GM18873 (cell line): ENCODE data around the gene SNX8.

ENCODE experiments used
- ATAC-seq: cut with Tn5 transposase; IDR thresholded peaks from one replicate; pipeline ENCODE4 v1.9.1; 2021; ENCODE audit warnings: mild to moderate bottlenecking, moderate library complexity, moderate number of reproducible peaks; ENCODE audit not compliant: unreplicated experiment, low FRiP score

SNX8 gene

DNA sequence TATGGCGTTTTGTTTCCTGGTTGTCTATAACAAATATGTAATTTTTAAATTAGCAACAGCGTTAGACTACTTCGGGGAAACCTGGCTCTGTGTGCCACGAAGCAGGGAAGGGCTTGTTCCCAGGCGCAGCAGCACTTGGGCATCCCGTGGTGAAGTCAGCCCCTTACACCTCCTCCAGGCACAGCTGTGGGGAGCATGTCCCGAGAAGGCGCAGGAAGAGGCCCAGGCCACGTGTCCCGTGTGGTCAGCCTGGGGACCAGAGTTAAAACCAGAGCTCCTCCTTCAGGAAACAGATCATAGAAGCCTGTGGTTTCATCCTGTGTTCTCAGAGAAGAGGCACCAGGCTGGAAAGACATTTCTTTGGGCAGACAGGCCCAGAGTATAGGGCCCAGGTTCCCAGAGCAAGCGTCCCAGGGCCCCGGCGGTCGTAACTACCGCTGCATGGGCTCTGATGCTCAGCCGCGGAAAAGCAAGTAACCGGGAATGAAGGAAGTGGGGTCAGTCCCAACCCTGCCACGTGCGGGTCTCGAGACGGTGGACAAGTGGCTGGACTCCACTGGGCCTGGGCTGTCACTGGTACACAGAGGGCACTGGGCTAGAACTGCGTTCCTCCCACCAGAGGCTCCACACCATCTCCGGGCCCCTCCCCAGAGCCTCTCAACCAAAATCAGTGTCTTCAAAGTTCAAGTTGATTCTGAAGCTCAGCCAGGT, 65.1 kb downstream of the SNX8 start:
- ATAC-seq, result no peak

DNA sequence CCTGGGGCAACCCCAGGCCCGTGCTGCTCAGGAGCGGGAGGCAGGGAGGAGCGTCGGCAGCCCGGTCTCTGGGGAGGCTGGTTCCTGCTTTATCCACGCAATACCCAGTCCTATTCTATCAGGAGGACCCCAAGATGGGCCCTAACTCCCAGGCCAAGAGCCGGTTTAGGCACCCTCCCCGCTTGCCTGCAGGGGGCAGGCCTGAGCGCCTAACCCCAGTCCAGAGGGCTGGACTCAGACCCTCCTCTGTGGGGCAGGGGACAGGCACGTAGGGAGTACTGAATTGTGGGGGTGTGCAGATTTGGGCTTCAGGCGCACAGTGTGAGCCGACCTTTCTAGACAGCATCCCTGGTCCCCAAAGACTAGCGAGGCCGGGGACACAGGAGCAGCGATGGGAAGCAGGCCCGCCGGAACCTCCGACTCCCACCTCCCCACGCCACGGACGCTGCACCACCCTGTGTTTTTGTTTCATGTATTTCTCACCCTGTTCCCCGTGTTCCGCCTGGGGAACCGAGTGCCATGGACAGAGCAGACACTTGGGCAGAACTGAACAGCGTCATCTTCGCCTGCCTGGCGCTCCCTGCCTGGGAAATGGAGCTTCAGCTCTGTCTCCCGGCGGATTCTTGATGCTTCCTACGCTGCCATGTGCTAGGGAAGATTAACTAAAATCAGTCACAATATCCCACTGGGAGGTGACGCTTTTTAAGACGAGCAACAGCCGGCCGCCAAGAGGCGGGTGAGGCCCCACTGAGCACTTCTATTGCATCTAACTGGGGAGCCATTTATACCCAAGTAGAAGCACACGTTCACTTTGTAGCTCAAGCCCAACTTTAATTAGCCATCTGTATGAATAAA, 66.9 kb downstream of the SNX8 start:
- ATAC-seq, result no peak

- ATAC-seq, result no peak
Measured at GRCh38 chr7:2245883-2246675, 68.2 kb downstream of the SNX8 start.

DNA sequence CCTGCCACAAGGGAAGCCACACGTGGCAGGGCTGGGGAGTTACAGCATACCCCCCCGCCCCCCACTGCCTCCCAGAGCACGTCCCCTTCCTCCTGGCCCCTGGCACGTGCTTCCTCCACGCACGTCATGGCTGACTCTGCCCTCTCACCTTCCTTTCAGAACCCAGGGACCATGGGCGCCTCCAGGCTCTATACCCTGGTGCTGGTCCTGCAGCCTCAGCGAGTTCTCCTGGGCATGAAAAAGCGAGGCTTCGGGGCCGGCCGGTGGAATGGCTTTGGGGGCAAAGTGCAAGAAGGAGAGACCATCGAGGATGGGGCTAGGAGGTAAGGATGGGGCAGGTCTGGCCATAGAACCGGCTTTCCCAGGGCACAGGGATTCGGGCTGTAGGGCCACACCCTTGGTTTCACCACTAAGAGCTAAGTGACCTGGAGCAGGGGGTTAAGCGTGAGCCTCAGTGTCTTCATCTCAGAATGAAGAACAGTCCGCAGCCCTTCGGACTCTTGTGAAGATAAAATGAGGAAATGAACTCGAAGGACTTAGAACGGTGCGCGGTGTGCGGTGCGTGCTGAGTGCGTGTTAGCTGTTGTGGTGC, 69.7 kb downstream of the SNX8 start:
- no peak for ATAC-seq

DNA sequence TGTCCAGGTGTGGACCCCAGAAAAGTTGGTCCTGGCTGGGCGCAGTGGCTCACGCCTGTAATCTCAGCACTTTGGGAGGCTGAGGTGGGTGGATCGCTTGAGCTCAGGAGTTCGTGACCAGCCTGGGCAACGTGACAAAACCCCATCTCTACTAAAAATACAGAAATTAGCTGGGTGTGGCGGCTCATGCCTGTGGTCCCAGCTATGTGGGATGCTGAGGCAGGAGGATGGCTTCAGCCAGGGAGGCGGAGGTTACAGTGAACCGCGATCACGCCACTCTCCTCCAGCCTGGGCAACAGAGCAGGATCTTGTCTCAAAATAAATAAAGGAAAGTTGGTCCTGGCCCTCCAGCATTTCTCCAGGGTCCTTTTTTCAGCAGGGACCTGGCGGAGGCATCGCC, 70.8 kb downstream of the SNX8 start:
- ATAC-seq, result no peak

DNA sequence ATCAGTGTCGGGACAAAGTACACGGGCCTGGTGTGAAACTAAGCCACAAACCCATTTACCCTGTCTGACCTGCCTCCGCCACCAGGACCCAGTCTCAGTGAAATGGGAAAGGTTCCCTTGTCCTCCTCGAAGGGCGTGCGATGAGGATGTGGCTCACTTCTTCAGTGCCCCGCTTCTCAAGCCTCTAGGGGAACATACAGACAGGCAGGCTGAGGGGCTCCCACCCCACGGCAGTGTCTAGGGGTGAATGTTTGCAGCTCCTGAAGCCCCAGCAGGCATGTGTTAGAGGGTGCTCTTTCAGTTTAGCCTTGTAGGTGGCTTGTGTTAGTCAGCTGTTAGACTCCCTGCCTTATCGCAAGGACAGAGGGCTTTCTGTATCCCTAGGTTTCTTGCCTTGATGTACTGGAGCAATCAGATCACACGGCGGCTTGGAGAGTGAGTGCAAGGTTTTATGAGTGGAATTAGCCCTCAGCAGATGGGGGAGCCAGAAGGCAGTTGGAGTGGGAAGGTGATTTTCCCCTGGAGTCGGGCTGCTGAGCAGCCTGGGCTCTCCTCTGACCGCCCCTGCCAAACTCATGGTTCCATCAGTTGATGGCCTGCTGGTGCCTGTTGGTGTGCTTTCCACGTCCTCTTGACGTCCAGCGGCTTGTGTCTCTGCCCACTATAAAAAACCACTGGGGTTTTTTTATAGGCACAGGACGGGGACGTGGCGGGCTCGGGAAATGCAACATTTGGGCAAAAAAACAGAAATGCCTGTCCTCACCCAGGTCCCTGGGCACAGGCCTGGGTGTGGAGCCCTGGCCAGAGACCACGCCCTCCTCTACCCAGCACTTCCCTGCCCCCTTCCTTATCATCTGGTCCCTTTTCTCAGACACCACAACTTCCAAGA, 71.5 kb downstream of the SNX8 start:
- peak; percentile 14 for ATAC-seq

DNA sequence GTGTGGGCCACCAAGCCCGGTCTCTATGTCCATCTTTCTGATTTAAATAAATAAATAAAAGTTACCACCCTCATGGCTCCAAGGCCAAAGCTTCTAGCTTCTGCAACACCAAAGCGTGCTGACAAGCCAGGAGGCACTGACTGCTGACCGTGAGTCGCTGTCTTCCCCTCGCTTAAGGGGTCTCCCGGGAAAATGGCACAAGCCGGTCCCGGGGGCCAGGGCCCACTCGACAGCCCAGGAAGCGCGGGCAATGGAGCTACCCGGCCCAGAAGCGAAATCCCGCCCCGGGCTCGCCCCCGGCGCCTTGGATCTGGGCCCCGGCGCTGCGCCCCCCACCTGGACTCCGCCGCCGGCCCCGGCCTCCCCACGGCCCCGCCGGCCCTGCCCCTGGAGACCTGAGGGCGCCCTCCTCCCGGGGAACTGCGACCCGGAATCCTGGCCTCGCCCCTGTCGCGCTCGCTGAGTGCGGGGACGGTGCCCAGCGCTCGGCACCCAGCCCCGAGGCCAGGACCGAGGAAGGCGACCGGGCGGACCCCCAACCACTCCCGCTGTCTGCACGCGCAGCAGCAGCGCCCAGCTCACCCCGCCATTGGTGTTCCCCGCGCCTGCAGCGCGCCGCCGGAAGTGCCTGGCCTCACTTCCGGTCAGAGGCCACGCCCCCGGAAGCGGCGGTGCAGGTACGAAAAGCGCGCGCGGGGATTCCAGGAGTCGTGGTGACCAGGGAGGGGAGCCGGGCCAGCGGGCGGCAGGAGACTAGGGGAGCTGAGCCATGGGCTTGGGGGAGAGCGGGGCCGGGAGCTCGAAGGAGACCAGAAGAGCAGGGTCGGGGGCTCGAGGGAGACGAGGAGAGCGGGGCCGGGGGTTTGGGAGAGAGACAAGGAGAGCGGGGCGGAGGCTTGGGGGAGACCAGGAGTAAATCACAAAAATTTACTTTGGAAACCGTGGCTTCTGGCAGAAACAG, 72.4 kb downstream of the SNX8 start, which contains the start of the genes MRM2 and NUDT1:
Gene MRM2, minus strand, starts transcription at position 626 of the 961 bp plus-strand sequence. Its CDS starts 36 bp downstream, at position 590.
Gene NUDT1, plus strand, starts transcription at position 647 of the 961 bp plus-strand sequence. CDS start 2,349 bp downstream, outside the sequence.
- peak; percentile 47 for ATAC-seq

GRCh38 chr7:2239242-2239641, 75.0 kb downstream of the SNX8 start:
- ATAC-seq, result no peak

DNA sequence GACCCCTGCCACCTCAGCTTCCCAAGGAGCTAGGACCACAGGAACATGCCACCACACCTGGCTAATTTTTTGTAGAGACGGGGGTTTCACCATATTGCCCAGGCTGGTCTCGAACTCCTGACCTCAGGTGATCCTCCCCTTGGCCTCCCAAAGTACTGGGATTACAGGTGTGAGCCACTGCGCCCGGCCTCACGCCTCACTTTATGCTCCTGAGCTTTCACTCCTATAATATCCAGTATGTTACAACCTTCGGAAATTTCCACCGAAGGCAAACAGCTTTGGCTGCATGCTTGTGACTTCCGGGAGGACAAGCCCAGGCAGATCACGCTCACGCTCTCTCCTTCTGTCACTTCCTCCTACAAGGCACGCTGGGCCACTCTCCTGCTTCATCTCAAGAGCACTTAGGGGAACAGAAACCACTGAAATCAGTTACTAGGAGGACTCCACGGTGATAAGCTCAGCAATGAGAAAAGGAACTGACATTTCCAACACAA, 77.1 kb downstream of the SNX8 start:
- peak; percentile 60 for ATAC-seq

GRCh38 chr7:2233926-2234325, 80.3 kb downstream of the SNX8 start:
- no peak for ATAC-seq

- ATAC-seq, result peak; percentile 58
Measured at GRCh38 chr7:2232766-2233520, 81.3 kb downstream of the SNX8 start, which contains the start of gene MAD1L1. MAD1L1 (minus strand) TSS chr7:2232945; CDS start chr7:2230133, 2,812 bp downstream.

GRCh38 chr7:2231992-2232765, 82.1 kb downstream of the SNX8 start:
- ATAC-seq, result peak; percentile 12

DNA sequence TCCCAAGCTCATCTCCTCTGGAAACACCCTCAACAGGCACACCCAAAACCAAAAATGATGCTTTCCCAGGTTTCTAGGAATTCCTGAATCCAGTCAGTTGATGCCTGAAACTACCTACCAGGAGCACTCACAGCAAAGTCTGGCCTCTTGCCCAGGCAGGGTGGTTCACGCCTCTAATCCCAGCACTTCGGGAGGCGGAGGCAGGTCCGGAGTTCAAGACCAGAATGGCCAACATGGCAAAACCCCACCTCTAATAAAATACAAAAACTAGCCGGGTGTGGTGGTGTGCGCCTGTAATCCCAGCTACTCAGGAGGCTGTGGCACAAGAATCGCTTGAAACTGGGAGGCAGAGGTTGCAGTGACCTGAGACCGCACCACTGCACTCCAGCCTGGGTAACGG, 83.4 kb downstream of the SNX8 start:
- ATAC-seq, result no peak

DNA sequence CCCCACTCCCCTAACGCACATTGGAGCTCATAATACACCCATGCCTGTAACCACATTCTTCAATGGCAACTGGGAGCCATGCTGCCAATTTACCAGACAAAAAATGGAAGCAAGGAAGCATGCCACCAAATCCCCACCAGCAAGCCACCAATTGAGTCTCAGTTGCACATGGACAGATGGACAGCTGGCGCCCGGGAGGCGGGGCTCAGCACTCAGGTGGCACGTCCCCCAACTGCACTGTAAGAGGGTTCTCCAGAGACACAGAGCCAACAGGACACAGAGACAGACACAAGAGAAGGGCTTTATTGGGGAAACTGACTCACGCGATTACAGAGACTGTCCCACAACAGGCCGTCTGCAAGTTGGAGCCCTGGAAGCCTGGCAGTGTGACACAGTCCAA, 84.0 kb downstream of the SNX8 start:
- no peak for ATAC-seq

GRCh38 chr7:2229467-2229866, 84.8 kb downstream of the SNX8 start:
- ATAC-seq, result no peak

GRCh38 chr7:2228921-2229320, 85.3 kb downstream of the SNX8 start:
- ATAC-seq, result no peak

DNA sequence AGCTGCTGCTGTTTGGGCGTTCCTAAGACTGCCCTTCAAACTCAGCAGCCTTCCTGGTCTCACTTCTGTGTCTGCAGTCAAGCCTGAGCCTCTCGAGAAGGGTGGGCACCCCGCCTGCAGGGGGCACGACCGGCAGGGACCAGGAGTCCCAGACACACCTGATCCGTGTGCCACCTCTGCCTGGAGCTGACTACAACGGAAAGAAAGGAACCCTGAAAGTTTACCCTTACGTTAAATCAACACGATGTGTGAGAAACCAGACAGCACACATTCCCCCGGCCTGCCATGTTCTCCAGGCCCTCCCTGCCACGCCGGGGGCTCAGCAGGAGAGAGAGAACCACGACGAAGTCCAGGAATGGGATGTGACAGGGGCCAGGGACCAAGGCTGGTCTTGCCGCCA, 86.5 kb downstream of the SNX8 start:
- no peak for ATAC-seq
